Measurements from ENCODE around the gene DLST. TPM values are rescaled to one million over a fixed set of nuclear protein-coding genes. Genes with fewer than 3 reads are reported as not detected.

Gene DLST
- total RNA-seq, 2 experiments from 2014 or later: 132 to 137 TPM

GRCh38 chr14:74846968-74847665, 34.6 kb upstream of the DLST start:
- Mint-ChIP-seq H3K4me1 (ENCODE audit: low read depth) (peaks cover 6% of the 10 kb centered on the region), H3K27ac (no peak overlapping the region)
- POLR2A ChIA-PET: no interaction called here

DNA sequence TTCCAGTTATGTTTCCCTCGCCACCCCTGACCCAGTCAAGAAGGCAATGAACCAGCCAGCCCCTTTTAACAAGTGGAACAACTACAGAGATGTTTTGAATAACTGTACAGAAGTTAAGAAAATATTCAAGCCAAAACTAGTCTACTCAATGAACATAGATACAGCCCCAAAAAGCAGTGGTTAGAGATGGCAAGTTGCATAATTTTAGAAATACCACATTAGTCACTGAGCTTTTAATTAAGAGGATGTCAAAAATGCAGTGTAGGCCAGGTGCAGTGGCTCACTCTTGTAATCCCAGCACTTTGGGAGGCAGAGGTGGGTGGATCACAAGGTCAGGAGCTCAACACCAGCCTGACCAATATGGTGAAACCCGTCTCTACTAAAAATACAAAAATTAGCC, 32.9 kb upstream of the DLST start:
- Mint-ChIP-seq H3K27ac (no peak overlapping the region), H3K4me3 (no peak overlapping the region), H3K4me1 (ENCODE audit: low read depth) (peaks cover 13% of the 10 kb centered on the region), H3K27me3 (no peaks in the 10 kb centered on the region), H3K9me3 (no peaks in the 10 kb centered on the region), H3K36me3 (no peaks in the 10 kb centered on the region)
- ChIA-PET CTCF (interaction anchor here (2.3 to 6.4 kb wide), 2 partner anchors 13 to 58 kb away, joined by 10 to 48 read pairs; no protein-coding TSS in a partner anchor), POLR2A (interaction anchor here (1.0 kb wide), 1 partner anchor 19 kb away, joined by 3 read pairs; no protein-coding TSS in a partner anchor)
- intact Hi-C loops (cut with micrococcal nuclease): no loop called here
- no peak for DNase-seq

More at GRCh38 chr14:74846968-74847665, 34.6 kb upstream of the DLST start:
- H3K4me3 Mint-ChIP-seq: no peak overlapping the region
- H3K9me3 Mint-ChIP-seq: no peaks in the 10 kb centered on the region
- no peak for DNase-seq
- intact Hi-C loops (cut with micrococcal nuclease): no loop called here
- no peaks in the 10 kb centered on the region for H3K36me3 Mint-ChIP-seq
- H3K27me3 Mint-ChIP-seq: no peaks in the 10 kb centered on the region
- CTCF ChIA-PET: interaction anchor here (1.6 to 6.4 kb wide), 3 partner anchors 14 to 59 kb away, joined by 5 to 48 read pairs (median 10); no protein-coding TSS in a partner anchor

- H3K27ac Mint-ChIP-seq: no peak overlapping the region
- no peak overlapping the region for H3K4me3 Mint-ChIP-seq
- H3K36me3 Mint-ChIP-seq: no peaks in the 10 kb centered on the region
- intact Hi-C loops (cut with micrococcal nuclease): no loop called here
- ChIA-PET CTCF (interaction anchor here (1.0 to 14.1 kb wide), 3 partner anchors 9 to 53 kb away, joined by 3 to 499 read pairs (median 48); no protein-coding TSS in a partner anchor), POLR2A (interaction anchor here (1.7 kb wide), 1 partner anchor 90 kb away, joined by 5 read pairs; the partner anchor contains the start of gene YLPM1)
- H3K27me3 Mint-ChIP-seq: no peaks in the 10 kb centered on the region
- H3K9me3 Mint-ChIP-seq: no peaks in the 10 kb centered on the region
- peaks cover 16% of the 10 kb centered on the region for H3K4me1 Mint-ChIP-seq (ENCODE audit: low read depth)
- DNase-seq: no peak
Measured at GRCh38 chr14:74852922-74853530, 28.7 kb upstream of the DLST start.

DNA sequence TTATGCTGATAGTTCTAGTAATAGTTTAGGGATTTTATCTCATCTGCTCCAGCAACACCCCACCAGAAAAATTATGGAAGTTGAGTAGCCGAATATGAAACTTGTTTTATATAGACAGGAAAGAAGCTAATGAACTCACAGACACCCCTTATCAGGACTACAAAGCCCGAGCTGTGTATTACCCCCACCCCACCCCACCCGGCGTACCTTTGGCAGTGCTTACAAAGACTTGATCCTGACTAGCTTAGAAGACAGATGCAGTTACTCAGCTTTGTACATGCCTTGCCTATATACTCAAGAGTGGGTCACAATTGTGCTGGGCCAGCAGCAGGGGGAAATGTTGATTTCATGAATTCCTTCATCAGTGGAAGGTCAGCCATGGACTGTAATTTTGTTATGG, 28.1 kb upstream of the DLST start:
- no peak for DNase-seq
- H3K27ac Mint-ChIP-seq: no peak overlapping the region
- no peaks in the 10 kb centered on the region for H3K9me3 Mint-ChIP-seq
- peaks cover 16% of the 10 kb centered on the region for H3K4me1 Mint-ChIP-seq (ENCODE audit: low read depth)
- no peaks in the 10 kb centered on the region for H3K27me3 Mint-ChIP-seq
- no peak overlapping the region for H3K4me3 Mint-ChIP-seq
- ChIA-PET CTCF (interaction anchor here (6.4 to 14.1 kb wide), 2 partner anchors 8 to 53 kb away, joined by 48 to 499 read pairs; no protein-coding TSS in a partner anchor), POLR2A (interaction anchor here (1.7 kb wide), 1 partner anchor 91 kb away, joined by 5 read pairs; the partner anchor contains the start of gene YLPM1)
- H3K36me3 Mint-ChIP-seq: no peaks in the 10 kb centered on the region
- intact Hi-C loops (cut with micrococcal nuclease): no loop called here

DNA sequence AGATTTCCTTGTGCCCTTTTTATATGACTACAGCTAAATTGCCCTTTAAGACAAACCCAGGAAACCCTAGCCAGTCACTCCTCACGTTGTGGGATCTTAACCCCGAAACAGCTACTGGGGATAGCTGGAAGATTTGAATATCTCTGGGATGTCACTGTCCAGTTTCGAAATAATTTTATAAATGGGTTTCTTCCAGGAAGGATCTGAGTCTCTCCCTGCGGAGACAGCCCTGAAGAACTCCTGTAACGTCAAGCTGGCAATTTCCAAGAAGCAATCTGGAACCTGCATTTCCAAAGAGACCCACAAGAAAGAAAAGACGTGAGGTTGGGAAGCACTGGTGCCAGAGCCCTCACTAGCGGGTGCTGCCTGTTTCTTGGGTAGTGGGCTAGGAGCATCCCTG, 26.7 kb upstream of the DLST start:
- intact Hi-C loops (cut with micrococcal nuclease): no loop called here
- POLR2A ChIA-PET: no interaction called here
- Mint-ChIP-seq H3K9me3 (no peaks in the 10 kb centered on the region), H3K4me3 (no peak overlapping the region), H3K4me1 (ENCODE audit: low read depth) (peaks cover 16% of the 10 kb centered on the region), H3K36me3 (no peaks in the 10 kb centered on the region), H3K27ac (no peak overlapping the region), H3K27me3 (no peaks in the 10 kb centered on the region)
- DNase-seq: no peak
- CTCF ChIA-PET: interaction anchor here (0.5 to 14.1 kb wide), 4 partner anchors 12 to 453 kb away, joined by 3 to 499 read pairs (median 5); no protein-coding TSS in a partner anchor

DNA sequence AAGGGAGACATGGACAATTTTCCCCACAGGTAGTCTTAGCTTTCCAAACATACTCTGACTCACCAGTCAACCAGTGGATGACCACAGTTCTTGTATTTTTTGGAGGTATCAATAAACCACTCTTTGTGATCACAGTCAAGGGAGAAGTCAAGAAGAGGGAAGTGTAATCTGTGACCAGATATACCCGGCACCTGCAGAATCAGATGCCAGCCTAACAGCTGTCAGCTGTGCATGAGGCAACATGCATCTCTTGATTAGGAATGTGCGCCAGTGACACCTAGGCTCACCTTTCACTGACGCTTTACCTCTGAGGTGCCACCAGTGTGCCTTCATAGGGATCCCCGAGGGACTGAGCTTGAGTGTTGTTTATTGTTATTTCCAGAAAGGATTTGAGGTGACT, 25.8 kb upstream of the DLST start:
- Mint-ChIP-seq H3K4me3 (no peak overlapping the region), H3K27me3 (no peaks in the 10 kb centered on the region), H3K4me1 (ENCODE audit: low read depth) (peaks cover 16% of the 10 kb centered on the region), H3K27ac (no peak overlapping the region), H3K36me3 (no peaks in the 10 kb centered on the region), H3K9me3 (no peaks in the 10 kb centered on the region)
- intact Hi-C loops (cut with micrococcal nuclease): no loop called here
- POLR2A ChIA-PET: no interaction called here
- DNase-seq: no peak
- CTCF ChIA-PET: interaction anchor here (1.0 to 14.1 kb wide), 2 partner anchors 50 to 232 kb away, joined by 3 to 499 read pairs; no protein-coding TSS in a partner anchor

DNA sequence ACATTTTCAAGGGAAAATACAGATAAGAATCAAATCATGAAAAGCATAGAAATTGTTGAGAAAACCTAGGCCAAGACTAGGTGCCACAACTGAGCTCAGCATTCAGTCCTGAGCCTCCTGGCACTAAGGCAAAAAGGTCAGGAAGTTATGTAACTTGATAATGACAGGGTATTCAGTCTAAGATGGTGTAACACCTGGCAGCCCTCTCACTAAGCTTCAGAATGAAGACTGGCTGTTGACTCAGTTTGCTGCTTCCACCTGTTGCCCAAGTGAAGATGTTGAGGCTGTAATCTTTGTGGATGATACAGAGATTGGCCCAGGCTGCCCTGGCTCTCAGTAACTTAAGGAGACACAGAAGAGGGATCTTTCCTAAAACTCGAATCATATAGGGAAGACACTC, 25.4 kb upstream of the DLST start:
- no peaks in the 10 kb centered on the region for H3K9me3 Mint-ChIP-seq
- H3K4me1 Mint-ChIP-seq (ENCODE audit: low read depth): peaks cover 16% of the 10 kb centered on the region
- H3K4me3 Mint-ChIP-seq: no peak overlapping the region
- no peaks in the 10 kb centered on the region for H3K36me3 Mint-ChIP-seq
- DNase-seq: no peak
- intact Hi-C loops (cut with micrococcal nuclease): no loop called here
- no peak overlapping the region for H3K27ac Mint-ChIP-seq
- no peaks in the 10 kb centered on the region for H3K27me3 Mint-ChIP-seq
- ChIA-PET POLR2A (interaction anchor here (0.5 kb wide), 1 partner anchor 17 kb away, joined by 3 read pairs; no protein-coding TSS in a partner anchor), CTCF (interaction anchor here (1.0 to 14.1 kb wide), 3 partner anchors 24 to 232 kb away, joined by 3 to 499 read pairs (median 165); partner anchors contain the start of genes DLST and PROX2)

DNA sequence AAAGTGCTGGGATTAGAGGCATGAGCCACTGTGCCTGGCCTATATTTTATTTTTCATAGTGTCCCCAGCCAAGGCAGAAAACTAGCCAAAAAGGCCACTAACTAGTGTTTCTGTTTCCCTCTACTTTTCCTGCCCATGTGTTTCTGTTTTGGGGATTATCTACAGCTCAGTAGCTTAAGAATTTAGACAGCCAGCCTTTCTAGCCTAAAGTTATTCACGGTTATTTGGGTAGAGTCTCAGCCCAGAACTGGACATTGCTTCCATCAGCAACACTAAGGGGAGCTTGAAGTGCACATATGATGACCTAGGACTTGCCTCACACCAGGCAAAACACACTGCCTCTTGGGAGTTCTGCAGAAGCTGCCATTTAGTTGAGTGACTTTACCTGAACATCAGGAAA, 23.7 kb upstream of the DLST start:
- ChIA-PET POLR2A (no interaction called here), CTCF (interaction anchor here (0.8 to 14.1 kb wide), 8 partner anchors 10 to 249 kb away, joined by 3 to 499 read pairs (median 4); partner anchors contain the start of genes DLST, LTBP2 and PROX2)
- Mint-ChIP-seq H3K4me3 (no peak overlapping the region), H3K4me1 (ENCODE audit: low read depth) (peaks cover 11% of the 10 kb centered on the region), H3K27ac (no peak overlapping the region), H3K36me3 (no peaks in the 10 kb centered on the region), H3K27me3 (no peaks in the 10 kb centered on the region), H3K9me3 (no peaks in the 10 kb centered on the region)
- intact Hi-C loops (cut with micrococcal nuclease): no loop called here
- DNase-seq: no peak

DNA sequence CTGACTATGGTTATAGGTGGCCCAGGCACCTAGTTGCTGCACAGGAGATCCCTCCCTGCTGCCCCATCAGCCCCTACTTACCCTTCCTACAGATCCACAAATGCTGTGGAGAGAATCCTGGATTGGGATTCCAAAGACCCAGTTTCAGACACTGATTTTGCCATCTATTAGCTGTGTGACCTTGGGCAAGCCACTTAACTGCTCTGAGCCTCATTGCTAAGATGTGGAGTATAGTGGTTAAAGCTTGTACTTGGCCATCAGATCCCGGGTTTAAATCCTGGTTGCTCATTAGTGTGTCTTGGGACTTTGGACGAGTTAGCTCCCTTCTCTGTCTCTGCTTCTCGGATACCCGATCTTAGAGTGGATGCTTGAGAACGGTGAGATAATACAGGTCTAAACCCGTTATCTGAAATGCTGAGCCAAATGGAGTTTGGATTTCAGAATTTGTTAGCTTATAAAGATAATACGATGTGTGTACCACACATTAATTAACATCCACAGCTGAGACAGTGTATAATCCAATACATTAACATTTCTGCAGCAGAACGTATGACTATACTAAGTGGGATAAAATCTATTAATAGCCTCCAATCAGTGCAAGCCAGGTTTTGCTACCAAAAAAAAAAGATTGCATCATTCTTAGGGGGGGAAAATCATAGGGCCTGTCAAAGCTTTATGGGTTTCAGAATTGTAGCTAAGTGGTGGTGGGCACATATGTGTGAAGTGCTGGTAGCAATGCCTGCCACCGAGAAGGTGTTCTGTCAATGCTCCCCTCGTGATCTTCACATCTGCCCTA, 21.8 kb upstream of the DLST start:
- no peak overlapping the region for H3K27ac Mint-ChIP-seq
- no peaks in the 10 kb centered on the region for H3K9me3 Mint-ChIP-seq
- no peaks in the 10 kb centered on the region for H3K27me3 Mint-ChIP-seq
- H3K4me1 Mint-ChIP-seq (ENCODE audit: low read depth): no peaks in the 10 kb centered on the region
- POLR2A ChIA-PET: no interaction called here
- intact Hi-C loops (cut with micrococcal nuclease): loop anchor here (2.0 kb wide), 1 partner anchor 23 kb away; no protein-coding TSS in a partner anchor
- no peak for DNase-seq
- CTCF ChIA-PET: interaction anchor here (0.6 to 14.1 kb wide), 34 partner anchors 9 to 445 kb away, joined by 3 to 499 read pairs (median 5); partner anchors contain the start of genes ACYP1, DLST, EIF2B2 and PROX2
- H3K4me3 Mint-ChIP-seq: no peak overlapping the region
- no peaks in the 10 kb centered on the region for H3K36me3 Mint-ChIP-seq

DNA sequence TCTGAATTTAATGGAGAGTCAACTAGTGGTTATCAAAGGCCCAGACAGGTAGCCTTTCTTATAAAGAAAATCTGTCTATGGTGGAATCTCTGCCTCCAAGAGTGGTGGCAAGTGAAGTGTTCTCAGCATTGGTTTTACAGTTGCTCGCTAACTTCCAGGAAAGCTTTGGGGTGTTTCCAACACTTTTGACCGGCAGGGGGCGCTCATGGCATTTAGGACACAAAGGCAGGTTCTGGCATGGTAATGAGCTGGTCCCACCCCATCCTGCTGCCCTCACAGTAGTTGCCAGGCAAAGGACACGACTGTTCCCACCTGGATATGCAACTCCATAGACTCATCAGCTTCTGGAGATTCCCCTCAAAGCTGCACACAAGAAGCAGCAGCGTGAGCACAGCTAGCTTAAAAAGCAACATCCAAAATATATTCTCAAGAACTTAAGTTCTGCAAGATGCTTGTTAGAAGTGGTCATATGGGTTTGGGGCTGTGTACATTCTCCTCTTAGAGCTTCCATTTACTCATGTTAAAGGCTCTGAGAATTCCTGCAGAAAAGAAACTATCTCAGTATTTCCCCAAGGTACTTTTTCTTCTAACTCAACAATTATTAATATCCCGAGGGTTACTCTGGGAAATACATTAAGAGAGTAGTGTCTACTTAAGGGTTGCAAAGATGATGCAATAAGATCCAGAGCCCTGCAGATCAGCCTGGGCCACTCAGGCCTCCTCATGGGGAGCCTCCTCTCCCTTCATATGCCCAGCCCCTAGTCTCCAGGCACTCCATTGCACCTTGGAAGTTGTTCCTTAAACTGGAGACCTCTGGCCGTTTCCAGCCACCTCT, 20.6 kb upstream of the DLST start:
- H3K36me3 Mint-ChIP-seq: no peaks in the 10 kb centered on the region
- intact Hi-C loops (cut with micrococcal nuclease): loop anchor here (1.0 to 2.0 kb wide), 3 partner anchors 22 to 227 kb away; no protein-coding TSS in a partner anchor
- H3K9me3 Mint-ChIP-seq: no peaks in the 10 kb centered on the region
- H3K4me1 Mint-ChIP-seq (ENCODE audit: low read depth): peaks cover under 1% of the 10 kb centered on the region
- H3K27ac Mint-ChIP-seq: no peak overlapping the region
- no peaks in the 10 kb centered on the region for H3K27me3 Mint-ChIP-seq
- ChIA-PET POLR2A (interaction anchor here (0.8 to 1.1 kb wide), 5 partner anchors 18 to 47 kb away, joined by 3 to 6 read pairs (median 4); partner anchors contain the start of gene DLST), CTCF (interaction anchor here (0.6 to 14.1 kb wide), 55 partner anchors 9 to 444 kb away, joined by 3 to 499 read pairs (median 4); partner anchors contain the start of genes ACYP1, DLST, EIF2B2 and LTBP2)
- no peak overlapping the region for H3K4me3 Mint-ChIP-seq
- peak; percentile 94 for DNase-seq
